Erythroblast (primary cell): Measurements from ENCODE around the gene ULK4.

ENCODE experiments used
- GATA1 ChIP-seq: IDR thresholded peaks from 2 replicates; pipeline ENCODE4 v1.6.1; 2011; ENCODE audit warnings: low read depth, mild to moderate bottlenecking, control low read depth, low read length, moderate library complexity
- POLR2A ChIP-seq: IDR thresholded peaks from 2 replicates; pipeline ENCODE4 v1.6.1; 2011; ENCODE audit warnings: mild to moderate bottlenecking, low read length

DNA sequence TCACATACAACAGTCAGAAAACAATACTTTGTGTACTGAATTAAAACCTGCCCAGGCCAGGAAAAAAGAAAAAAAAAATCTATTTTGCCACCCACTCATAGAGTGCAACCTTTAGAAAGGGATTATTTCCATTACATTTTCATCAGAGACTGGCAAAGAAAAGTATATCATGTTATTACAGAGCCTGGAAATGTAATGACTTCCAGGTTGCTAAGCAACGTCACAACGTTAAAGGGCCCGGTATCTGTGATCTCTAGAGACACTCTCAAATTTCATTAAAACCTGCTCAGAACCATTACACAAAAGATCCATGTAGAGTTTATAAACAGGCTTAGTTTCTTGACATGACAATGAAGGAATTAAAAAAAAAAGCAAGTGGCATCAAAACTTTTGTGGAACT lies 592.1 kb downstream of the ULK4 start:
- no peak for TF ChIP-seq POLR2A
- no peak for TF ChIP-seq GATA1
